ENCODE measurements around the gene APOBEC3A.
"Not testable (repeated sequence)": the region's sequence is repeated elsewhere in the genome, so short reads cannot be mapped to it uniquely, and the experiment has no call there.

Gene APOBEC3A

DNA sequence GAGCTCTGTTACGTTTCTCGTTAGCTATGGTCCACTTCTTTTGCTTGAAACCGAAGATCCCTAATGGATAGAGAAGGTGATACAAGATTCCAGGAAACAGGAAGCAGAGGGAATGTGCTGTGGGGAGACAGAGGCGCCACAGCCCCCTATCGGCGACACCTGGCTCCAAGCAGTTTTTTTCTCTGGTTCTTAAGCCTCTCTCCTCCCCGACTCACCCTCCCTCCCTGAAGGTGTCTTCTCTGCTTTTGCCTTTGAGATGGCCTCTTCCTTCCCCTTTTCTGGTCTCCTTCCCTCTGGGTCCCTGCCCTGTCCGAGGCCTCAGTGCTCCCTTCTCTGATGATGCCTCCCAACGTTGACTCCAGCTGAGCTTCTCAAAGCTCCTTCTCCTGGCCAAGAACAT is 14.2 kb upstream of the APOBEC3A start:
- H3K27me3 ChIP-seq (ENCODE audit: control insufficient read depth, insufficient read depth, low read length), result peaks cover 3% of the 10 kb centered on the region; the same call in 1 of the 2 replicates

GRCh38 chr22:38943882-38944281 is 13.5 kb upstream of the APOBEC3A start:
- Histone ChIP-seq H3K4me3 (ENCODE audit: low read depth, low read length) (no peak overlapping the region), H3K36me3 (ENCODE audit: control insufficient read depth, insufficient read depth, low read length) (no peaks in the 10 kb centered on the region), H3K27ac (ENCODE audit: low read depth, low read length) (no peak overlapping the region), H3K9me3 (ENCODE audit: control insufficient read depth, insufficient read depth, low read depth, low read length) (no peaks in the 10 kb centered on the region), H3K4me1 (ENCODE audit: control insufficient read depth, insufficient read depth, low read length) (peaks cover 7% of the 10 kb centered on the region), H3K27me3 (ENCODE audit: control insufficient read depth, insufficient read depth, low read length) (peaks cover 3% of the 10 kb centered on the region; the same call in 1 of the 2 replicates), H3K9ac (ENCODE audit: low read length) (no peak overlapping the region)

More for the DNA sequence above, 14.2 kb upstream of the APOBEC3A start:
- Histone ChIP-seq H3K27ac (ENCODE audit: low read depth, low read length) (no peak overlapping the region), H3K9ac (ENCODE audit: low read length) (no peak overlapping the region), H3K36me3 (ENCODE audit: control insufficient read depth, insufficient read depth, low read length) (no peaks in the 10 kb centered on the region), H3K4me1 (ENCODE audit: control insufficient read depth, insufficient read depth, low read length) (peaks cover 7% of the 10 kb centered on the region), H3K9me3 (ENCODE audit: control insufficient read depth, insufficient read depth, low read depth, low read length) (no peaks in the 10 kb centered on the region), H3K4me3 (ENCODE audit: low read depth, low read length) (no peak overlapping the region)

DNA sequence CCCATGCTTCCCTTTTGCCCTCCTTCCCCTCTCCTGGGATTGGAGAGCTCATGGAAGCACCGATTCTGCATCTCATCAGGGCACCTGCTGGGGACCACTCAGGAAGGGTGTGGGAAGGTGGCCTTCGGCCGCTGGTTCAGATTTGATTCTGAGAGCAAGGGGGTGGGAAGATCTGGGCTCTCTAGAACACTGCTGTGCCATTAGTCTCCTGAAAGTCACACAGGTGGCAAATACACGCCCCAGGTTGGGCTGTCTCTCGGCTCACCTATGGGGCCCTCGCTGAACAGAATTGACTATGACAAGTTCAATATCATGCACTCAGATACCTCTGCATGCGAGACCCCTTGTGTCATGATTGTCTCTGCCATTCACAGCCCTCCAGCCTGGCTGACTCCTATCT is 12.8 kb upstream of the APOBEC3A start:
- Histone ChIP-seq H3K36me3 (ENCODE audit: control insufficient read depth, insufficient read depth, low read length) (no peaks in the 10 kb centered on the region), H3K9ac (ENCODE audit: low read length) (no peak overlapping the region), H3K27ac (ENCODE audit: low read depth, low read length) (no peak overlapping the region), H3K4me1 (ENCODE audit: control insufficient read depth, insufficient read depth, low read length) (peaks cover 7% of the 10 kb centered on the region), H3K4me3 (ENCODE audit: low read depth, low read length) (no peak overlapping the region), H3K27me3 (ENCODE audit: control insufficient read depth, insufficient read depth, low read length) (peaks cover 3% of the 10 kb centered on the region; the same call in 1 of the 2 replicates), H3K9me3 (ENCODE audit: control insufficient read depth, insufficient read depth, low read depth, low read length) (no peaks in the 10 kb centered on the region)

- not testable (repeated sequence) for H3K9ac ChIP-seq (ENCODE audit: low read length); H3K27me3 ChIP-seq (ENCODE audit: control insufficient read depth, insufficient read depth, low read length); H3K27ac ChIP-seq (ENCODE audit: low read depth, low read length); H3K9me3 ChIP-seq (ENCODE audit: control insufficient read depth, insufficient read depth, low read depth, low read length); H3K4me3 ChIP-seq (ENCODE audit: low read depth, low read length); H3K4me1 ChIP-seq (ENCODE audit: control insufficient read depth, insufficient read depth, low read length); H3K36me3 ChIP-seq (ENCODE audit: control insufficient read depth, insufficient read depth, low read length)
Observed at GRCh38 chr22:38945706-38946338, 11.6 kb upstream of the APOBEC3A start.

- H3K36me3 ChIP-seq (ENCODE audit: control insufficient read depth, insufficient read depth, low read length), result no peaks in the 10 kb centered on the region
- no peak overlapping the region for H3K27ac ChIP-seq (ENCODE audit: low read depth, low read length)
- H3K27me3 ChIP-seq (ENCODE audit: control insufficient read depth, insufficient read depth, low read length), result peaks cover 3% of the 10 kb centered on the region; the same call in 1 of the 2 replicates
- no peak overlapping the region for H3K4me3 ChIP-seq (ENCODE audit: low read depth, low read length)
- H3K4me1 ChIP-seq (ENCODE audit: control insufficient read depth, insufficient read depth, low read length), result peaks cover 7% of the 10 kb centered on the region
- no peaks in the 10 kb centered on the region for H3K9me3 ChIP-seq (ENCODE audit: control insufficient read depth, insufficient read depth, low read depth, low read length)
- H3K9ac ChIP-seq (ENCODE audit: low read length), result no peak overlapping the region
Observed at GRCh38 chr22:38946771-38947170, 10.6 kb upstream of the APOBEC3A start.

DNA sequence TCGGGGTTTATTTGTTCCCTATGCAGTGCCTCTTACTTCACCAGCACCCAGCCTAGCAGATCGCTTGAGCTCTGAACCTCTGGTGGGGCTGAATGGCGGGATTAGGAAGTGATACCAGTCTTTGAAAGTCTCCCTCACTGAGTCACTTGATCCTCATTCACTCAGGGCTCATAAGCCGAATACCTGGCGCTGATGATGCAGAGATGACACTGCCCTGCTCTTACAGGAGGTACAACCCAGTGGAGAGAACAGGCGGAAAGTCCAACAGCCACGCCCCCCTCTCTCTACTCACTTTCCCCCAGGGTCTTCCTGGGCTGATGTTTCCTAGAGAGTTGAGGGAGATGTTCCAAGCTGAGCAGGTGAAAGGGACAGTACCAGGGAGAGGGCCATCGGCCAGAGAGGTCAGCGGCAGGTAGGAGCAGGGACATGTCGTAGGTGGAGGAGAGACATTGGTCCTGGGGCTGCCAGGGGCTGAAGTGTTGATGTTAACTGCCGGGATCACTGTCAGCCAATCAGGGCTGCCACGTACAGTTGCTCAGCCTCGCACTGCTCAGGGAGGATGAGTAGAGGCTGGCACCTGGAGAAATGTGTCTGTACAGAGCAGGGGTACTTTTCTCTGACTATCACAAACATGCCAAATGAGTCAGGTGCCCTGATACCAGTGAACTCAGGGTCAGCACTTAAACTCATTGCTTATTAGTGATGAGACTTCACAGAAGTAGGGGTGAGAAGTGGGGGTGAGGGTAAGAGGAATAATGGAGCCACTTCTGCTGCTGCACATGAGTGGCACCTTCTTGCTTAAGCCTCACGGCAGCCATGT is 9.9 kb upstream of the APOBEC3A start:
- peaks cover 7% of the 10 kb centered on the region for H3K4me1 ChIP-seq (ENCODE audit: control insufficient read depth, insufficient read depth, low read length)
- peaks cover 3% of the 10 kb centered on the region; the same call in 1 of the 2 replicates for H3K27me3 ChIP-seq (ENCODE audit: control insufficient read depth, insufficient read depth, low read length)
- no peak overlapping the region for H3K4me3 ChIP-seq (ENCODE audit: low read depth, low read length)
- H3K36me3 ChIP-seq (ENCODE audit: control insufficient read depth, insufficient read depth, low read length), result no peaks in the 10 kb centered on the region
- no peak overlapping the region for H3K27ac ChIP-seq (ENCODE audit: low read depth, low read length)
- H3K9ac ChIP-seq (ENCODE audit: low read length), result no peak overlapping the region
- H3K9me3 ChIP-seq (ENCODE audit: control insufficient read depth, insufficient read depth, low read depth, low read length), result no peaks in the 10 kb centered on the region

DNA sequence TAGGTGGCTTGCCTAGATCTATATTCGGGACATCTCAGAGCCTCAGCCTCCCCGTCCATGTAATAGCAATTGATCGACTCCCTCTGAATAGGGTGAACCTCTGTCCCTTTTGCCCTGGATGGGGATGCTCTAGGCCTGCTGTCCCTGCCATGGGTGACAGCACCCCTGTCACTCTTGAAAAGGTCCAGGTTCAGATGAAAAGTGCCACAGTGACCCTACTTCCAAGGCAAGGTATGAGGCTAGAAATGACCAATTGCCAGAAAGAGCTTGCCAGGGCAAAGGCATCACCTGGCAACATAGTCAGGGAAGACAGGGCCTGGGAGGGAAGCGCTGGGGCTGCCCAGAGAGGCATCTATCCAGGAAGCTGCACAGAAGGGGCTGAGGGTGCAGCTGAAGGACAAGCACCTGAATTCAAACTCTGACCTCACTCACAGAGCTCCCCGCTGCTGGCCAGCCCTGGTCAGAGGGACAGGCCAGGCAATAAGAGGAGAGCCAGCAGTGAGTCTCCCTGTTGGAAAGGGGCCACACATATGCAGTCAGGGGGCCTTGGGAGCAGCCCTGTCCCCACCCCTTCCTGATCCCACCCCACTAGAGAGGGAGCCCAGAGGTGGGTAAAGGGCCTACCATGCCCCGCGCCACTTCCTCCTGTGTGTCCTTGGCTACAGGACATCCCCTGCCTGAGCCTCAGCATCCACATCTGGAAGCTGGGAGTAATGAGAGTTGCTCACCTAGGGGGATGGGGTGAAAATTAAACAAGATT is 9.0 kb upstream of the APOBEC3A start:
- Histone ChIP-seq H3K36me3 (ENCODE audit: control insufficient read depth, insufficient read depth, low read length) (no peaks in the 10 kb centered on the region), H3K4me3 (ENCODE audit: low read depth, low read length) (no peak overlapping the region), H3K9me3 (ENCODE audit: control insufficient read depth, insufficient read depth, low read depth, low read length) (no peaks in the 10 kb centered on the region), H3K27me3 (ENCODE audit: control insufficient read depth, insufficient read depth, low read length) (peaks cover 3% of the 10 kb centered on the region; the same call in 1 of the 2 replicates), H3K27ac (ENCODE audit: low read depth, low read length) (no peak overlapping the region), H3K9ac (ENCODE audit: low read length) (no peak overlapping the region), H3K4me1 (ENCODE audit: control insufficient read depth, insufficient read depth, low read length) (peaks cover 7% of the 10 kb centered on the region)

- Histone ChIP-seq H3K4me1 (ENCODE audit: control insufficient read depth, insufficient read depth, low read length) (peaks cover 7% of the 10 kb centered on the region), H3K9ac (ENCODE audit: low read length) (no peak overlapping the region), H3K9me3 (ENCODE audit: control insufficient read depth, insufficient read depth, low read depth, low read length) (no peaks in the 10 kb centered on the region), H3K27ac (ENCODE audit: low read depth, low read length) (no peak overlapping the region), H3K4me3 (ENCODE audit: low read depth, low read length) (no peak overlapping the region), H3K27me3 (ENCODE audit: control insufficient read depth, insufficient read depth, low read length) (peaks cover 3% of the 10 kb centered on the region; the same call in 1 of the 2 replicates), H3K36me3 (ENCODE audit: control insufficient read depth, insufficient read depth, low read length) (no peaks in the 10 kb centered on the region)
Observed at GRCh38 chr22:38949889-38950405, 7.5 kb upstream of the APOBEC3A start.

DNA sequence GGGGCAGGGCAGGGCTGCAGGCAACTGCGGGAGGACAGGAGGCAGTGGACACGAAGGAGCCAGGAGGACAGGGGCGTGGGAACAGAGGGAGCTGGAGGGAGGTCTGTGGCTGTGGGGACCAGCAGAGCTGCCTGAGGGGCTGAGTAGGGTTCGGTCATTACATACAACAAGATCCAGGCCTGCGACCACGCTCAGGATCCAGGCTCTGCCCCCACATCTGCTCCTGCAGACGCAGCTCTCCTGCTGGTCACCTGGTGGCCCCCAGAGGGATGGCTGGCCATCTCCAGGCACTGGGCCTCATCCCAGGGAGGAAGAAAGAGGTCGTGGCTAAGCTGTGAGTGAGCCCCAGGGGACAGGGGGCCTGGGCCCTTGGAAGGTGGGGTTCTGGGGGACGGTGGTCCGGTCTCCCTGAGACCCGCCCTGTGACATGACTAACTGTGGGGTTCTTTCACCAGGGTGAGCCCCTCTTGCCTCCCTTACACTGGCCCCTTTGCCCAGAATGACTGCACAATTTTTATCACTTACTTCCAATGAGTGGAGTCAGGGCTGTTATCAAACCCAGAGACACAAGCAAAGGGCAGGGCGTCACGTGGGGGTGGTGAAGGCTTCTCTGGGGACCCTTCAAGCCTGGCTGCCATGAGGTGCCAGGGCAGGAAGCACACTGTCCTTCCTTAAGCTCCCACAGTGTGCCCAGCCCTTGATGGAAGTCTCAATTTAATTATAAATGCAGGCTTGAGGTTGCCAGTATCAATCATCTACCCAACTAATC is 6.7 kb upstream of the APOBEC3A start:
- Histone ChIP-seq H3K36me3 (ENCODE audit: control insufficient read depth, insufficient read depth, low read length) (no peaks in the 10 kb centered on the region), H3K4me3 (ENCODE audit: low read depth, low read length) (no peak overlapping the region), H3K9me3 (ENCODE audit: control insufficient read depth, insufficient read depth, low read depth, low read length) (no peaks in the 10 kb centered on the region), H3K27me3 (ENCODE audit: control insufficient read depth, insufficient read depth, low read length) (peaks cover 3% of the 10 kb centered on the region; the same call in 1 of the 2 replicates), H3K27ac (ENCODE audit: low read depth, low read length) (no peak overlapping the region), H3K9ac (ENCODE audit: low read length) (no peak overlapping the region), H3K4me1 (ENCODE audit: control insufficient read depth, insufficient read depth, low read length) (peaks cover 7% of the 10 kb centered on the region)

- no peak overlapping the region for H3K27ac ChIP-seq (ENCODE audit: low read depth, low read length)
- peaks cover 3% of the 10 kb centered on the region; the same call in 1 of the 2 replicates for H3K27me3 ChIP-seq (ENCODE audit: control insufficient read depth, insufficient read depth, low read length)
- peaks cover 3% of the 10 kb centered on the region for H3K4me1 ChIP-seq (ENCODE audit: control insufficient read depth, insufficient read depth, low read length)
- no peak overlapping the region for H3K9ac ChIP-seq (ENCODE audit: low read length)
- no peak overlapping the region for H3K4me3 ChIP-seq (ENCODE audit: low read depth, low read length)
- no peaks in the 10 kb centered on the region for H3K9me3 ChIP-seq (ENCODE audit: control insufficient read depth, insufficient read depth, low read depth, low read length)
- H3K36me3 ChIP-seq (ENCODE audit: control insufficient read depth, insufficient read depth, low read length), result no peaks in the 10 kb centered on the region
Observed at GRCh38 chr22:38951734-38952133, 5.7 kb upstream of the APOBEC3A start.
